WERI-Rb-1 (cell line): ENCODE measurements around the gene BLID.

Source experiments
- DNase-seq: peaks from one replicate; pipeline ENCODE4 v3.0.0-alpha.2; 2020
- H3K27ac ChIP-seq: fragments of 250-450 bp; sonication (Bioruptor Pico); 2 replicates; pipeline ENCODE4 v1.5.1; 2020; ENCODE audit warnings: mild to moderate bottlenecking, moderate library complexity
- H3K27me3 ChIP-seq: fragments of 250-450 bp; sonication (Bioruptor Pico); 2 replicates; pipeline ENCODE4 v1.5.1; 2021; ENCODE audit warnings: mild to moderate bottlenecking, low read depth, moderate library complexity; ENCODE audit not compliant: insufficient read depth, severe bottlenecking
- H3K36me3 ChIP-seq: fragments of 250-450 bp; sonication (Bioruptor Pico); 2 replicates; pipeline ENCODE4 v1.5.1; 2020; ENCODE audit warnings: mild to moderate bottlenecking, moderate library complexity
- H3K4me3 ChIP-seq: 2 replicates; pipeline ENCODE4 v1.5.1; 2011; ENCODE audit warnings: low read depth, mild to moderate bottlenecking, control low read depth, low read length
- H3K9me3 ChIP-seq: fragments of 250-450 bp; sonication (Bioruptor Pico); 2 replicates; pipeline ENCODE4 v1.5.1; 2021; ENCODE audit warnings: mild to moderate bottlenecking, moderate library complexity; ENCODE audit not compliant: severe bottlenecking
- TF ChIP-seq, protein P1 (sequence below): IDR thresholded peaks from 2 replicates; pipeline ENCODE4 v1.5.1; 2011; ENCODE audit warnings: low read depth, mild to moderate bottlenecking, control low read depth, inconsistent platforms, low read length

BLID gene

DNA sequence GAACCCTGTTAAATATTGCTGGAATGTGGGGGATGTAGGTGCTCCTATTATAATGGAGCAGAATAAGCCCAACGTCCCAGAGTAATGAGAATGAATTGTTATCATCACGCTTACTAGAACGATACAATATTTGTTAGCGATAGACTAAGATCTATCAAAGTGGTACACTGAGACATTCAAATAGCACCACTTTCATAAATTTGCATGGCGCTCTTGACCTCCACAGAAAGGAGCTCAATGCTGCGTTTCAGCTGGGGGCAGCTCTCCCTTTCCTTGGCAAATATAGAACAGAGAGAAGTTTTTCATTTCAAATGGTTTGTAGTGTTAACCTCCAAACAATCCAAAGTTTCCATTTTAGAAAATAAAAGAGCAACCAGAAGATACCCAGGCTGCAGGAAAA is 38.2 kb upstream of the BLID start:
- Histone ChIP-seq H3K27me3 (no peaks in the 10 kb centered on the region), H3K4me3 (no peak overlapping the region), H3K27ac (no peak overlapping the region), H3K36me3 (no peaks in the 10 kb centered on the region), H3K9me3 (no peaks in the 10 kb centered on the region)
- no peak for DNase-seq
- TF ChIP-seq, protein P1, sequence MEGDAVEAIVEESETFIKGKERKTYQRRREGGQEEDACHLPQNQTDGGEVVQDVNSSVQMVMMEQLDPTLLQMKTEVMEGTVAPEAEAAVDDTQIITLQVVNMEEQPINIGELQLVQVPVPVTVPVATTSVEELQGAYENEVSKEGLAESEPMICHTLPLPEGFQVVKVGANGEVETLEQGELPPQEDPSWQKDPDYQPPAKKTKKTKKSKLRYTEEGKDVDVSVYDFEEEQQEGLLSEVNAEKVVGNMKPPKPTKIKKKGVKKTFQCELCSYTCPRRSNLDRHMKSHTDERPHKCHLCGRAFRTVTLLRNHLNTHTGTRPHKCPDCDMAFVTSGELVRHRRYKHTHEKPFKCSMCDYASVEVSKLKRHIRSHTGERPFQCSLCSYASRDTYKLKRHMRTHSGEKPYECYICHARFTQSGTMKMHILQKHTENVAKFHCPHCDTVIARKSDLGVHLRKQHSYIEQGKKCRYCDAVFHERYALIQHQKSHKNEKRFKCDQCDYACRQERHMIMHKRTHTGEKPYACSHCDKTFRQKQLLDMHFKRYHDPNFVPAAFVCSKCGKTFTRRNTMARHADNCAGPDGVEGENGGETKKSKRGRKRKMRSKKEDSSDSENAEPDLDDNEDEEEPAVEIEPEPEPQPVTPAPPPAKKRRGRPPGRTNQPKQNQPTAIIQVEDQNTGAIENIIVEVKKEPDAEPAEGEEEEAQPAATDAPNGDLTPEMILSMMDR: no peak

DNA sequence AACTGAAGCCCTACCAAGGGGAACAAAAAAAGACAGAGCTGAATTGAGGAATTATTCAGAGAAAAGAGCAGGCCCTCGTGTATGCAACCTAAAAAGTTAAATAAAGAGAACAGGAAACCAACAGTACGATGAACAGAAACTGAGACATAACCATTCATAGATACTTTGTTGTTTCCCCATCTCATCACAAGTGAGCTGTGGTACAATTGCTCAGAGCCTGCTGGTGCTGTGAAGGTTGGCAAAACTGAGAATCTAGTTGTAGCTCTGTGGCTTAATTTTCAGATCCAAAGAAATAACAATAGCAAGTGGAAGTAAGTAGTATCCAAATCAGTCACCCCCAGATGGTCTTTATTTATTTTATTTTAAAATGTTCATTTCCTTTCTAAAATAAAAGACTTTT is 37.7 kb upstream of the BLID start:
- Histone ChIP-seq H3K36me3 (no peaks in the 10 kb centered on the region), H3K27ac (no peak overlapping the region), H3K4me3 (no peak overlapping the region), H3K9me3 (no peaks in the 10 kb centered on the region), H3K27me3 (no peaks in the 10 kb centered on the region)
- no peak for DNase-seq
- TF ChIP-seq, protein P1: no peak

DNA sequence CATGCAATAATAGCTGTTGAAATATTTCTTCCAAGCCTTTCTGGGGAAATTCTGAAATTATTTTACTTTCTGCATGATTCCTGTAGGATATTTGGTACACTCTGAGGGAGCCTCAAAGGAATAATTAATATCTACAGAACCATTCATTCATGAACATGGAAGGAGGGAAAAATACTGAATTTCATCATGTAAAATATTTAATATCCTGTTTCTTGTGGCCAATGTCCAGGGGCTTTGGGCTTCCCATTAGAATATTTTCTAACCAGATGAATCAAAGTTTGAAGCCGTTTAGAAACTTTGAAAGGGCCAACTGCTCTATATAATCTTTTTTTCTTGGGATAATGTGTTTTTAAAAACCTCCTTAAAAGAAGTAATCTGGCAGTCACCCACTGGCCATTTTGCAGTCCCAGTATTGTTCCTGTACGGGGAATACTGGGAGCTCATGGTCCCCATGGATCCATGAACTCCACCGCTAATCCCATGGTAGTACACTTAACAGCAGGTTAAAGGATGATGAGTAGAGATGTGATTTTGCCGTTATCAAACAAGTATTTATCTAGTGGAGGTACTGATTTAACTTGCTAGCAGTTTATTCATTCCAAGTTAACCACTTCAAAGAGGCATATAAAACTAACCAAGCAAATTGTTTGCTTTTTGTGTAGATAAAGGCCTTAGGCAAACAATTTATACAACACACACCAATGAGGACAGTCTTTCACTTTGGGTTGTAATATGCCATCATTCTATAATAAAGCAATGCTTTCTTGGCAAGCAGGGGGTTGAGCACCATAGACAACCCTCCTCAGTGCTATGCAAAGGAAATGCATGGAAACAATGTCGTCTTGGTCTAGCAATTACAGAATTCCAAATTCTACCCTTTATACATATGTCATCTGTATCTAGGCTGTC is 34.5 kb upstream of the BLID start:
- Histone ChIP-seq H3K9me3 (no peaks in the 10 kb centered on the region), H3K4me3 (no peak overlapping the region), H3K36me3 (no peaks in the 10 kb centered on the region), H3K27me3 (no peaks in the 10 kb centered on the region), H3K27ac (no peak overlapping the region)
- TF ChIP-seq, protein P1: no peak
- DNase-seq: no peak

DNA sequence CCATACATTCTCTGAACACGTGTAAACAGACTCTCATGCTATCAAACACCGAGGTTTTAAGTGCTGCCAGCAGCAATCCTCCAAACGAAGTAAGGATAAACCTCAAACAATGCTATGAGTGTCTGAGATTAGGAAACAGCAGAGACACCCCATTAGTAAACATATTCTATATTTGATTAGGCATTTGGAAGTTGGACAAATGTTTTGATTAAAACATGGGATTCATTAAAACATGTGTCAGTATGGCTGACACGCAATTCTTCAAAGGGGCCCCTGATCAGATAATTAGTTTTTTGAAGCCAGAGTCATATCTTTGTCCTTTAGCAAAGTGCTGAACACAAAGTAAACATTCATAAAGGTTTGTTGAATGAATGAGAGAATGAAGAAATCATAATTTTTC is 33.2 kb upstream of the BLID start:
- Histone ChIP-seq H3K27me3 (no peaks in the 10 kb centered on the region), H3K27ac (no peak overlapping the region), H3K4me3 (no peak overlapping the region), H3K36me3 (no peaks in the 10 kb centered on the region), H3K9me3 (no peaks in the 10 kb centered on the region)
- DNase-seq: no peak
- TF ChIP-seq, protein P1: no peak

DNA sequence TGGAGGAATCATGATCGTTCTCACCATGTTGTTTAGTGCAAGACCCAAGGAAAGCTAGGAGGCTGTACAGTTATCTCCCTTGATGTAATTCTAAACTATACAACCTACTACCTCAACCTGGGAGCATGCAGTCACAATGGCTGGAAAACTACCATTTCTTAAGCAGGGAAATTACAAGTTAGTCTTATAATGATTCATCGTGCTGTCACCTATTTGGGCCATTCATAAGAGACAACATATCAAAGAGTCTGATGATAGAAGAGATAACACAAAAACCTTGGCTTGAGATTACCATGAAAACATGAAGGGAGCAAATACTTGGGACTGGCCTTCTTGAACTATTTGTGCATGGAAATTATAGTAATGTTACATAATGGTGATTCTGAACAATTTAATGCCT is 30.5 kb upstream of the BLID start:
- no peak for DNase-seq
- H3K36me3 ChIP-seq: no peaks in the 10 kb centered on the region
- H3K27ac ChIP-seq: no peak overlapping the region
- TF ChIP-seq, protein P1: no peak
- no peaks in the 10 kb centered on the region for H3K9me3 ChIP-seq
- H3K4me3 ChIP-seq: no peak overlapping the region
- no peaks in the 10 kb centered on the region for H3K27me3 ChIP-seq
